H9 (cell line): ENCODE data around the gene PCED1A. TPM values are rescaled to one million over a fixed set of nuclear protein-coding genes. Genes with fewer than 3 reads are reported as not detected.

Experiments
- DNase-seq: peaks from one replicate; pipeline ENCODE4 v3.0.0-alpha.2; 2017
- H2AFZ ChIP-seq: one replicate; pipeline ENCODE4 v1.6.1; 2013; ENCODE audit warnings: mild to moderate bottlenecking, low read length, control low read depth, moderate library complexity
- H2AK5ac ChIP-seq: 2 replicates; pipeline ENCODE4 v1.6.1; 2013; ENCODE audit warnings: low read length, control low read depth, mixed read lengths; ENCODE audit not compliant: insufficient read length
- H2BK120ac ChIP-seq: one replicate; pipeline ENCODE4 v1.6.1; 2013; ENCODE audit warnings: low read depth, mild to moderate bottlenecking, low read length, control low read depth, inconsistent platforms; ENCODE audit not compliant: poor library complexity, severe bottlenecking
- H2BK12ac ChIP-seq: 2 replicates; pipeline ENCODE4 v1.6.1; 2013; ENCODE audit warnings: low read length, control low read depth, mixed read lengths, low read depth; ENCODE audit not compliant: insufficient read length
- H2BK15ac ChIP-seq: 2 replicates; pipeline ENCODE4 v1.6.1; 2013; ENCODE audit warnings: low read depth, low read length, control low read depth
- H2BK20ac ChIP-seq: one replicate; pipeline ENCODE4 v1.6.1; 2013; ENCODE audit warnings: low read depth, mild to moderate bottlenecking, low read length, control low read depth, inconsistent platforms; ENCODE audit not compliant: poor library complexity, severe bottlenecking
- H2BK5ac ChIP-seq: 2 replicates; pipeline ENCODE4 v1.6.1; 2013; ENCODE audit warnings: low read length, control low read depth, mixed read lengths; ENCODE audit not compliant: insufficient read length
- H3K14ac ChIP-seq: 2 replicates; pipeline ENCODE4 v1.6.1; 2013; ENCODE audit warnings: low read length, control low read depth; ENCODE audit not compliant: insufficient read depth
- H3K18ac ChIP-seq: 2 replicates; pipeline ENCODE4 v1.6.1; 2013; ENCODE audit warnings: low read depth, mild to moderate bottlenecking, mixed read lengths, low read length, control low read depth; ENCODE audit not compliant: insufficient read length
- H3K23ac ChIP-seq: 2 replicates; pipeline ENCODE4 v1.6.1; 2013; ENCODE audit warnings: low read length, control low read depth, mixed read lengths, low read depth; ENCODE audit not compliant: insufficient read length
- H3K23me2 ChIP-seq: 2 replicates; pipeline ENCODE4 v1.6.1; 2013; ENCODE audit warnings: low read depth, mild to moderate bottlenecking, mixed read lengths, low read length, control low read depth; ENCODE audit not compliant: insufficient read length, poor library complexity, severe bottlenecking
- H3K27ac ChIP-seq: 2 replicates; pipeline ENCODE4 v1.5.1; 2013; ENCODE audit warnings: low read length, control low read depth, mixed read lengths, low read depth; ENCODE audit not compliant: insufficient read length
- H3K27me3 ChIP-seq: 2 replicates; pipeline ENCODE4 v1.6.1; 2013; ENCODE audit warnings: low read length, control low read depth, inconsistent platforms; ENCODE audit not compliant: insufficient read depth
- H3K4ac ChIP-seq: 2 replicates; pipeline ENCODE4 v1.6.1; 2013; ENCODE audit warnings: low read depth, mild to moderate bottlenecking, control low read depth, inconsistent platforms, low read length, moderate library complexity
- H3K4me1 ChIP-seq: 2 replicates; pipeline ENCODE4 v1.6.1; 2013; ENCODE audit warnings: low read length, control low read depth, inconsistent platforms; ENCODE audit not compliant: insufficient read depth
- H3K4me2 ChIP-seq: 2 replicates; pipeline ENCODE4 v1.6.1; 2013; ENCODE audit warnings: low read length, control low read depth, mixed read lengths; ENCODE audit not compliant: insufficient read length, insufficient read depth
- H3K56ac ChIP-seq: 2 replicates; pipeline ENCODE4 v1.6.1; 2013; ENCODE audit warnings: low read depth, mild to moderate bottlenecking, mixed read lengths, low read length, control low read depth; ENCODE audit not compliant: insufficient read length
- H3K79me1 ChIP-seq: 2 replicates; pipeline ENCODE4 v1.6.1; 2013; ENCODE audit warnings: low read depth, mild to moderate bottlenecking, moderate library complexity, low read length, control low read depth, inconsistent platforms; ENCODE audit not compliant: insufficient read depth, poor library complexity, severe bottlenecking
- H3K79me2 ChIP-seq: 2 replicates; pipeline ENCODE4 v1.6.1; 2013; ENCODE audit warnings: low read length, control low read depth, inconsistent platforms; ENCODE audit not compliant: insufficient read depth
- H3K9ac ChIP-seq: 2 replicates; pipeline ENCODE4 v1.6.1; 2013; ENCODE audit warnings: low read length, control low read depth, mixed read lengths; ENCODE audit not compliant: insufficient read length; ENCODE audit errors: extremely low read depth
- H3K9me3 ChIP-seq: one replicate; pipeline ENCODE4 v1.6.1; 2013; ENCODE audit warnings: low read depth, low read length, inconsistent platforms; ENCODE audit not compliant: control insufficient read depth
- H3T11ph ChIP-seq: one replicate; pipeline ENCODE4 v1.6.1; 2013; ENCODE audit warnings: mild to moderate bottlenecking, low read length, control low read depth, inconsistent platforms
- H4K20me1 ChIP-seq: one replicate; pipeline ENCODE4 v1.6.1; 2013; ENCODE audit not compliant: control insufficient read depth, insufficient read length, insufficient read depth
- H4K5ac ChIP-seq: 2 replicates; pipeline ENCODE4 v1.6.1; 2013; ENCODE audit warnings: low read depth, mild to moderate bottlenecking, mixed read lengths, low read length, control low read depth; ENCODE audit not compliant: insufficient read length
- H4K8ac ChIP-seq: replicated peaks from 2 replicates; pipeline ENCODE4 v1.6.1; 2013; ENCODE audit warnings: low read length, control low read depth, mixed read lengths, low read depth; ENCODE audit not compliant: insufficient read length
- H4K91ac ChIP-seq: 2 replicates; pipeline ENCODE4 v1.6.1; 2013; ENCODE audit warnings: low read depth, mild to moderate bottlenecking, moderate library complexity, mixed read lengths, low read length, control low read depth; ENCODE audit not compliant: insufficient read length
- H3K27ac Mint-ChIP-seq, 3 experiments: 2 replicates in 2 of 3; 3 replicates in 1 of 3; pipeline ENCODE4 v1.8.0; 2020 to 2021; ENCODE audit warnings: mixed read lengths in 3 of 3, mild to moderate bottlenecking in 1 of 3, moderate library complexity in 1 of 3
- H3K27me3 Mint-ChIP-seq: 2 replicates; pipeline ENCODE4 v1.8.0; 2021; ENCODE audit warnings: low read depth, mild to moderate bottlenecking, moderate library complexity, mixed read lengths
- H3K36me3 Mint-ChIP-seq, 3 experiments: 2 replicates in 2 of 3; 3 replicates in 1 of 3; pipeline ENCODE4 v1.8.0; 2020 to 2021; ENCODE audit warnings: low read depth in 3 of 3, mixed read lengths in 3 of 3; ENCODE audit not compliant: insufficient read depth in 1 of 3
- H3K4me1 Mint-ChIP-seq, 2 experiments: 2 replicates each; pipeline ENCODE4 v1.8.0; 2020; ENCODE audit warnings: mixed read lengths in 2 of 2
- H3K4me3 Mint-ChIP-seq, 2 experiments: 2 replicates in 1 of 2; 3 replicates in 1 of 2; pipeline ENCODE4 v1.8.0; 2020 to 2021; ENCODE audit warnings: mild to moderate bottlenecking in 2 of 2, mixed read lengths in 2 of 2, moderate library complexity in 1 of 2
- H3K9me3 Mint-ChIP-seq, 2 experiments: 2 replicates in 1 of 2; 3 replicates in 1 of 2; pipeline ENCODE4 v1.8.0; 2020; ENCODE audit warnings: mild to moderate bottlenecking in 2 of 2, mixed read lengths in 2 of 2, moderate library complexity in 1 of 2
- CTCF ChIP-seq: fragments of 200-600 bp; sonication (generic); conservative IDR thresholded peaks from 3 replicates; pipeline ENCODE4 v1.8.0; 2021; ENCODE audit warnings: antibody characterized with exemption, mild to moderate bottlenecking
- WGBS: extraction: QIAGEN DNeasy Blood & Tissue Kit; methylation state at CpG from one replicate; pipeline ENCODE4 v1.1.7; 2013; ENCODE audit warnings: missing lambda C conversion rate, low lambda C conversion rate, mixed read lengths; ENCODE audit not compliant: insufficient read length; ENCODE audit errors: extremely low coverage; 5-methylcytosine and 5-hydroxymethylcytosine counted together
- total RNA-seq: library from RNA; stranded (reverse); gene quantifications from 2 replicates; pipeline ENCODE4 v1.2.1, GENCODE V29; 2021

Gene PCED1A
- total RNA-seq, 1 experiment from 2014 or later, result 30.8 TPM

- H2AFZ ChIP-seq, result no peak overlapping the region
- H3K79me1 ChIP-seq, result no peaks in the 10 kb centered on the region
- H3K23ac ChIP-seq, result no peak overlapping the region
- H2BK12ac ChIP-seq, result no peak overlapping the region
- no peak for DNase-seq
- no peak overlapping the region for H4K8ac ChIP-seq
- no peaks in the 10 kb centered on the region for H3K4me1 ChIP-seq
- no peaks in the 10 kb centered on the region; a peak in 1 of 5 replicates for H3K9me3 Mint-ChIP-seq
- H3K23me2 ChIP-seq, result no peaks in the 10 kb centered on the region
- H3K79me2 ChIP-seq, result no peaks in the 10 kb centered on the region
- no peak overlapping the region for H2BK120ac ChIP-seq
- no peak overlapping the region for H3K27ac ChIP-seq
- no peak overlapping the region for H2AK5ac ChIP-seq
- no peak overlapping the region for H3K18ac ChIP-seq
- H2BK20ac ChIP-seq, result no peak overlapping the region
- H3K9me3 ChIP-seq, result no peaks in the 10 kb centered on the region
- H3K27me3 ChIP-seq, result no peaks in the 10 kb centered on the region
- H2BK5ac ChIP-seq, result no peak overlapping the region
- H3K9ac ChIP-seq, result no peak overlapping the region
- no peaks in the 10 kb centered on the region for H4K20me1 ChIP-seq
- no peak overlapping the region for H4K5ac ChIP-seq
- H3K14ac ChIP-seq, result no peak overlapping the region
- H3K27me3 Mint-ChIP-seq, result no peaks in the 10 kb centered on the region; the same call in 1 of the 2 replicates
- H3K27ac Mint-ChIP-seq, result no peak overlapping the region
- WGBS, result no CpG with 5 or more reads among the region's 10 CpGs
- no peak overlapping the region for H4K91ac ChIP-seq
- no peak overlapping the region for H3T11ph ChIP-seq
- H3K36me3 Mint-ChIP-seq, result no peaks in the 10 kb centered on the region
- H3K56ac ChIP-seq, result no peak overlapping the region
- H3K4me1 Mint-ChIP-seq, result peaks cover 3% of the 10 kb centered on the region in 2 experiments
- TF ChIP-seq CTCF, result no peak
- H3K4ac ChIP-seq, result no peak overlapping the region
- H3K4me2 ChIP-seq, result no peak overlapping the region
- no peak overlapping the region for H3K4me3 Mint-ChIP-seq
- H2BK15ac ChIP-seq, result no peak overlapping the region
Measured at GRCh38 chr20:2851086-2851485, 10.6 kb upstream of the PCED1A start.
